Measurements from ENCODE around the gene CIPC.

DNA sequence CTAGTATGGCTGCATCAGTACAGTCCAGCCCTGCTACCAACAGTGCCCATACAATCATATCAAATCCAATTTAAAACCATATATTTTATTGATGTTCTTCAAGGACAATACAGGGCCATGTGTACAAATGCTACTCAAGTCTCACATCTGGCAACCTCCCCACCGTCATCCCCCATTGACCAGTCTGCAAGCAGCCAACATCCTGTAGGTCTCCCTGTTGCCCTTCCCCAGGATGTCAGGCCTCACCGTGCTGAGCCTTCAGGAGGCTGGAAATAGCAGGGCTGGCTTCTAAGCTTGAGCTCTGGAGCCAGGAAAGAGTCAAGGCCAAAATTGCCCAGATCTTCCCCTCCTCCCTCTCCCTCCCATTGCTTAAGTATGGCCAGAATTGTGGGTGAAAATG lies 33.1 kb downstream of the CIPC start:
- TF ChIP-seq SUZ12 (IDR thresholded peaks at IDR 0.05; ENCODE audit: extremely low read depth, insufficient read depth, insufficient read length): no peak
- TF ChIP-seq ZNF274 (IDR thresholded peaks at IDR 0.05; ENCODE audit: low read depth, low read length): no peak
- TF ChIP-seq YY1 (IDR thresholded peaks at IDR 0.05; ENCODE audit: insufficient read depth, insufficient read length): no peak

Data from NT2/D1 (cell line).